GM12875 (cell line): ENCODE measurements around the gene DIAPH3.

Experiments used
- H3K4me3 ChIP-seq: one replicate; pipeline ENCODE4 v1.5.1; 2011; ENCODE audit warnings: low read depth, low read length, control low read depth
- CTCF ChIP-seq: IDR thresholded peaks from 2 replicates; pipeline ENCODE4 v1.5.1; 2011; ENCODE audit warnings: low read depth, mild to moderate bottlenecking, control low read depth, inconsistent platforms, low read length, moderate library complexity, borderline replicate concordance; ENCODE audit not compliant: insufficient read depth

DIAPH3 gene

GRCh38 chr13:59823486-59823885, 340.2 kb downstream of the DIAPH3 start:
- H3K4me3 ChIP-seq = no peak overlapping the region
- TF ChIP-seq CTCF = no peak

GRCh38 chr13:59809564-59809963, 354.2 kb downstream of the DIAPH3 start:
- no peak for TF ChIP-seq CTCF
- H3K4me3 ChIP-seq = no peak overlapping the region

- no peak overlapping the region for H3K4me3 ChIP-seq
These were observed 356.9 kb downstream of the DIAPH3 start for GRCh38 chr13:59806801-59807200.

GRCh38 chr13:59801107-59801880, 362.4 kb downstream of the DIAPH3 start:
- TF ChIP-seq CTCF = no peak
- H3K4me3 ChIP-seq = no peak overlapping the region

More at GRCh38 chr13:59806801-59807200, 356.9 kb downstream of the DIAPH3 start:
- no peak for TF ChIP-seq CTCF

GRCh38 chr13:59793107-59793506, 370.6 kb downstream of the DIAPH3 start:
- no peak for TF ChIP-seq CTCF
- H3K4me3 ChIP-seq = no peak overlapping the region

GRCh38 chr13:59790626-59791025, 373.1 kb downstream of the DIAPH3 start:
- H3K4me3 ChIP-seq = no peak overlapping the region
- TF ChIP-seq CTCF = no peak

- no peak overlapping the region for H3K4me3 ChIP-seq
- no peak for TF ChIP-seq CTCF
These were observed 374.2 kb downstream of the DIAPH3 start for GRCh38 chr13:59789558-59789957.
